Liver (tissue), 9 donors: ENCODE measurements around the gene ACSS1. TPM values are rescaled to one million over a fixed set of nuclear protein-coding genes. Genes with fewer than 3 reads are reported as not detected.

Source experiments
- DNase-seq: peaks from one replicate; pipeline ENCODE4 v3.0.0-alpha.2; 2017; ENCODE audit warnings: low spot score
- H3K27ac ChIP-seq, 2 donors: one replicate each; pipeline ENCODE4 v1.7.0; 2013; ENCODE audit warnings: inconsistent platforms in 2 of 2, low read length in 2 of 2, control low read depth in 1 of 2, low read depth in 1 of 2, mild to moderate bottlenecking in 1 of 2
- H3K27me3 ChIP-seq, 4 donors: one replicate each; pipeline versions ENCODE4 v1.6.1 to v1.7.0; 2013; ENCODE audit warnings: low read length in 3 of 4, inconsistent platforms in 1 of 4, mild to moderate bottlenecking in 1 of 4, moderate library complexity in 1 of 4; ENCODE audit not compliant: control insufficient read depth in 4 of 4, insufficient read depth in 4 of 4
- H3K36me3 ChIP-seq, 4 donors: one replicate each; pipeline versions ENCODE4 v1.6.1 to v1.7.0; 2013; ENCODE audit warnings: low read length in 3 of 4, mild to moderate bottlenecking in 3 of 4, low read depth in 1 of 4, moderate library complexity in 1 of 4; ENCODE audit not compliant: control insufficient read depth in 4 of 4, insufficient read depth in 3 of 4
- H3K4me1 ChIP-seq, 4 donors: one replicate each; pipeline versions ENCODE4 v1.6.1 to v1.7.0; 2013; ENCODE audit warnings: low read length in 3 of 4, mild to moderate bottlenecking in 3 of 4, moderate library complexity in 1 of 4; ENCODE audit not compliant: control insufficient read depth in 4 of 4, insufficient read depth in 4 of 4
- H3K4me3 ChIP-seq, 3 donors: one replicate each; pipeline versions ENCODE4 v1.6.1 to v1.7.0; 2013; ENCODE audit warnings: low read length in 3 of 3, control low read depth in 1 of 3, low read depth in 1 of 3, mild to moderate bottlenecking in 1 of 3
- H3K9ac ChIP-seq, 2 donors: one replicate each; pipeline ENCODE4 v1.7.0; 2013; ENCODE audit warnings: low read length in 2 of 2, mild to moderate bottlenecking in 2 of 2, moderate library complexity in 2 of 2, control low read depth in 1 of 2, low read depth in 1 of 2
- H3K9me3 ChIP-seq, 4 donors: one replicate each; pipeline versions ENCODE4 v1.6.1 to v1.7.0; 2013; ENCODE audit warnings: low read length in 3 of 4; ENCODE audit not compliant: control insufficient read depth in 4 of 4
- EGR1 ChIP-seq, 2 donors: IDR thresholded peaks; 2 replicates each; pipeline ENCODE4 v1.6.1; 2016 to 2018; ENCODE audit warnings: antibody characterized with exemption in 2 of 2, low read depth in 2 of 2
- FOXA1 ChIP-seq: IDR thresholded peaks from 2 replicates; pipeline ENCODE4 v1.6.1; 2016; ENCODE audit warnings: antibody characterized with exemption
- FOXA2 ChIP-seq: IDR thresholded peaks from 2 replicates; pipeline ENCODE4 v1.6.1; 2016; ENCODE audit warnings: antibody characterized with exemption
- GABPA ChIP-seq, 2 donors: IDR thresholded peaks in 1 of 2; conservative IDR thresholded peaks in 1 of 2; 2 replicates each; pipeline ENCODE4 v1.6.1; 2016; ENCODE audit warnings: antibody characterized with exemption in 2 of 2, mild to moderate bottlenecking in 1 of 2, moderate library complexity in 1 of 2
- HNF4A ChIP-seq, 2 donors: conservative IDR thresholded peaks; 2 replicates each; pipeline ENCODE4 v1.6.1; 2016; ENCODE audit warnings: antibody characterized with exemption in 2 of 2, mild to moderate bottlenecking in 2 of 2
- HNF4G ChIP-seq: IDR thresholded peaks from 2 replicates; pipeline ENCODE4 v1.6.1; 2016; ENCODE audit warnings: antibody characterized with exemption
- JUND ChIP-seq, 2 donors: IDR thresholded peaks; 2 replicates each; pipeline ENCODE4 v1.6.1; 2016; ENCODE audit warnings: antibody characterized with exemption in 2 of 2
- NR2F2 ChIP-seq: IDR thresholded peaks from 2 replicates; pipeline ENCODE4 v1.6.1; 2016; ENCODE audit warnings: antibody characterized with exemption
- RAD21 ChIP-seq, 2 donors: IDR thresholded peaks; 2 replicates each; pipeline ENCODE4 v1.6.1; 2016; ENCODE audit warnings: antibody characterized with exemption in 2 of 2, mild to moderate bottlenecking in 2 of 2
- RXRA ChIP-seq, 2 donors: IDR thresholded peaks; 2 replicates each; pipeline ENCODE4 v1.6.1; 2017 to 2018; ENCODE audit warnings: antibody characterized with exemption in 2 of 2, mild to moderate bottlenecking in 1 of 2
- SP1 ChIP-seq: IDR thresholded peaks from 2 replicates; pipeline ENCODE4 v1.6.1; 2018; ENCODE audit warnings: antibody characterized with exemption, mild to moderate bottlenecking
- TAF1 ChIP-seq: conservative IDR thresholded peaks from 2 replicates; pipeline ENCODE4 v1.6.1; 2016; ENCODE audit warnings: antibody characterized with exemption, mild to moderate bottlenecking
- YY1 ChIP-seq: IDR thresholded peaks from 2 replicates; pipeline ENCODE4 v1.6.1; 2016; ENCODE audit warnings: antibody characterized with exemption, mild to moderate bottlenecking
- WGBS: extraction: QIAGEN DNeasy Blood & Tissue Kit; methylation state at CpG from one replicate; pipeline ENCODE4 v1.1.7; 2013; 5-methylcytosine and 5-hydroxymethylcytosine counted together
- polyA plus RNA-seq, 2 donors: library from polyadenylated mRNA; stranded (reverse) in 1 of 2; unstranded in 1 of 2; fragments of 200-250 nt in 1 of 2; fragments of >200 nt in 1 of 2; fragmentation: Nextera tagmentation in 1 of 2; extraction: Ambion mirVana in 1 of 2; gene quantifications; one replicate each; pipeline versions ENCODE4 v1.2.1 to v1.2.3, GENCODE V29; 2013 to 2015
- total RNA-seq, 2 donors: library from RNA; depleted of rRNA; stranded (reverse); fragments of >200 nt; gene quantifications; one replicate each; pipeline ENCODE4 v1.2.3, GENCODE V29; 2014
- TF ChIP-seq, protein P1 (sequence below): IDR thresholded peaks from 2 replicates; pipeline ENCODE4 v1.6.1; 2016; ENCODE audit warnings: antibody characterized with exemption
- TF ChIP-seq, protein P2 (sequence below): IDR thresholded peaks from 2 replicates; pipeline ENCODE4 v1.6.1; 2016; ENCODE audit warnings: antibody characterized with exemption
- TF ChIP-seq, protein P3 (sequence below): IDR thresholded peaks from 2 replicates; pipeline ENCODE4 v1.6.1; 2016; ENCODE audit warnings: antibody characterized with exemption
- donor health status: healthy.
- donor health status: healthy.
- donor health status: healthy.
- donor health status: healthy.
- donor health status: healthy.

ACSS1 gene
- total and polyA plus RNA-seq, 4 donors: 5.3 to 87.5 (median 22.1) TPM

- WGBS: 83% methylated on average over 2 of the region's 2 CpGs
- no peaks in the 10 kb centered on the region for H3K9me3 ChIP-seq
- H3K9ac ChIP-seq: no peak overlapping the region
- H3K4me3 ChIP-seq: no peak overlapping the region
- no peak for DNase-seq
- H3K4me1 ChIP-seq: peaks cover 0 to 2% (median 0%) of the 10 kb centered on the region in 4 donors
- H3K27ac ChIP-seq: peak overlapping the region in 1 of 2 donors; percentile 47
- no peaks in the 10 kb centered on the region for H3K27me3 ChIP-seq
- peaks cover 32 to 88% (median 79%) of the 10 kb centered on the region in 4 donors for H3K36me3 ChIP-seq
- TF ChIP-seq RAD21 (IDR thresholded peaks at IDR 0.05): no peak
- no peak for TF ChIP-seq HNF4G
- TF ChIP-seq NR2F2: no peak
- TF ChIP-seq, protein P1, sequence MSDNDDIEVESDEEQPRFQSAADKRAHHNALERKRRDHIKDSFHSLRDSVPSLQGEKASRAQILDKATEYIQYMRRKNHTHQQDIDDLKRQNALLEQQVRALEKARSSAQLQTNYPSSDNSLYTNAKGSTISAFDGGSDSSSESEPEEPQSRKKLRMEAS: no peak
- TF ChIP-seq FOXA2: no peak
- no peak for TF ChIP-seq JUND (IDR thresholded peaks at IDR 0.05)
- no peak for TF ChIP-seq FOXA1
- TF ChIP-seq YY1: no peak
- TF ChIP-seq, protein P2, sequence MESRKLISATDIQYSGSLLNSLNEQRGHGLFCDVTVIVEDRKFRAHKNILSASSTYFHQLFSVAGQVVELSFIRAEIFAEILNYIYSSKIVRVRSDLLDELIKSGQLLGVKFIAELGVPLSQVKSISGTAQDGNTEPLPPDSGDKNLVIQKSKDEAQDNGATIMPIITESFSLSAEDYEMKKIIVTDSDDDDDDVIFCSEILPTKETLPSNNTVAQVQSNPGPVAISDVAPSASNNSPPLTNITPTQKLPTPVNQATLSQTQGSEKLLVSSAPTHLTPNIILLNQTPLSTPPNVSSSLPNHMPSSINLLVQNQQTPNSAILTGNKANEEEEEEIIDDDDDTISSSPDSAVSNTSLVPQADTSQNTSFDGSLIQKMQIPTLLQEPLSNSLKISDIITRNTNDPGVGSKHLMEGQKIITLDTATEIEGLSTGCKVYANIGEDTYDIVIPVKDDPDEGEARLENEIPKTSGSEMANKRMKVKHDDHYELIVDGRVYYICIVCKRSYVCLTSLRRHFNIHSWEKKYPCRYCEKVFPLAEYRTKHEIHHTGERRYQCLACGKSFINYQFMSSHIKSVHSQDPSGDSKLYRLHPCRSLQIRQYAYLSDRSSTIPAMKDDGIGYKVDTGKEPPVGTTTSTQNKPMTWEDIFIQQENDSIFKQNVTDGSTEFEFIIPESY: no peak
- no peak for TF ChIP-seq GABPA (IDR thresholded peaks at IDR 0.05 in 1 of 2, conservative IDR thresholded peaks at IDR 0.05 in 1 of 2)
- TF ChIP-seq RXRA (IDR thresholded peaks at IDR 0.05): no peak
- TF ChIP-seq HNF4A (conservative IDR thresholded peaks at IDR 0.05): no peak
- no peak for TF ChIP-seq SP1
- TF ChIP-seq, protein P3, sequence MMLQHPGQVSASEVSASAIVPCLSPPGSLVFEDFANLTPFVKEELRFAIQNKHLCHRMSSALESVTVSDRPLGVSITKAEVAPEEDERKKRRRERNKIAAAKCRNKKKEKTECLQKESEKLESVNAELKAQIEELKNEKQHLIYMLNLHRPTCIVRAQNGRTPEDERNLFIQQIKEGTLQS: no peak
Observed at GRCh38 chr20:24960861-24961260, 97.1 kb downstream of the ACSS1 start.

GRCh38 chr20:24960302-24960801, 97.6 kb downstream of the ACSS1 start:
- WGBS: 95% methylated on average over 10 of the region's 10 CpGs
- H3K27ac ChIP-seq: peak overlapping the region in 1 of 2 donors; percentile 47
- no peak overlapping the region for H3K4me3 ChIP-seq
- no peaks in the 10 kb centered on the region for H3K27me3 ChIP-seq
- peaks cover 32 to 83% (median 75%) of the 10 kb centered on the region in 4 donors for H3K36me3 ChIP-seq
- TF ChIP-seq, protein P1: no peak
- DNase-seq: peak; percentile 17
- H3K9ac ChIP-seq: no peak overlapping the region
- H3K4me1 ChIP-seq: peaks cover 0 to 2% (median 0%) of the 10 kb centered on the region in 4 donors
- no peaks in the 10 kb centered on the region for H3K9me3 ChIP-seq

- no peak overlapping the region for H3K4me3 ChIP-seq
- no peaks in the 10 kb centered on the region for H3K27me3 ChIP-seq
- peaks cover 30 to 77% (median 72%) of the 10 kb centered on the region in 4 donors for H3K36me3 ChIP-seq
- no peak overlapping the region for H3K9ac ChIP-seq
- H3K9me3 ChIP-seq: no peaks in the 10 kb centered on the region
- no peak overlapping the region for H3K27ac ChIP-seq
- WGBS: 90% methylated on average over 14 of the region's 14 CpGs
- TF ChIP-seq NR2F2: no peak
- no peak for TF ChIP-seq GABPA (IDR thresholded peaks at IDR 0.05 in 1 of 2, conservative IDR thresholded peaks at IDR 0.05 in 1 of 2)
- TF ChIP-seq, protein P3: no peak
- no peak for TF ChIP-seq TAF1
- TF ChIP-seq, protein P1: no peak
- TF ChIP-seq JUND (IDR thresholded peaks at IDR 0.05): no peak
- TF ChIP-seq EGR1 (IDR thresholded peaks at IDR 0.05; ENCODE audit: low read depth in 2 of 2): no peak
- TF ChIP-seq RXRA (IDR thresholded peaks at IDR 0.05): no peak
- TF ChIP-seq HNF4A (conservative IDR thresholded peaks at IDR 0.05): no peak
- TF ChIP-seq YY1: no peak
- TF ChIP-seq, protein P2: no peak
- no peak for TF ChIP-seq FOXA1
- TF ChIP-seq FOXA2: no peak
- no peak for TF ChIP-seq RAD21 (IDR thresholded peaks at IDR 0.05)
- no peak for TF ChIP-seq SP1
- peaks cover 0 to 2% (median 0%) of the 10 kb centered on the region in 4 donors for H3K4me1 ChIP-seq
- DNase-seq: peak; percentile 28
Observed at GRCh38 chr20:24959591-24960301, 98.2 kb downstream of the ACSS1 start.
